Cardiac muscle cell (in vitro differentiated cells and primary cell): ENCODE results near the gene UNC80. TPM values are rescaled to one million over a fixed set of nuclear protein-coding genes. Genes with fewer than 3 reads are reported as not detected.
A peak's percentile ranks its signal among the peaks of the same experiment; 100 is the strongest.

ENCODE experiments used
- DNase-seq, 2 donors: peaks; one replicate each; pipeline versions ENCODE4 v3.0.0 to v3.0.0-alpha.2; 2010 to 2017; ENCODE audit warnings: low read depth in 1 of 2, low spot score in 1 of 2
- H3K27ac ChIP-seq: fragments of 200-600 bp; sonication (generic); 2 replicates; pipeline ENCODE4 v1.5.1; 2016
- H3K27me3 ChIP-seq: fragments of 200-600 bp; sonication (generic); 2 replicates; pipeline ENCODE4 v1.6.0; 2016; ENCODE audit warnings: control low read depth
- H3K36me3 ChIP-seq: fragments of 200-600 bp; sonication (generic); 2 replicates; pipeline ENCODE4 v1.5.1; 2016; ENCODE audit warnings: control low read depth
- H3K4me1 ChIP-seq: fragments of 200-600 bp; sonication (generic); 2 replicates; pipeline ENCODE4 v1.8.1; 2017; ENCODE audit warnings: low read depth, mild to moderate bottlenecking, mixed run types
- H3K4me3 ChIP-seq: fragments of 200-600 bp; sonication (generic); 2 replicates; pipeline ENCODE4 v1.5.1; 2016; ENCODE audit warnings: mild to moderate bottlenecking
- H3K9me3 ChIP-seq: fragments of 200-600 bp; sonication (generic); 2 replicates; pipeline ENCODE4 v1.5.1; 2017; ENCODE audit warnings: low read depth, mild to moderate bottlenecking, control low read depth
- polyA plus RNA-seq: library from polyadenylated mRNA; unstranded; fragments of >200 nt; fragmentation: Nextera tagmentation; extraction: Ambion mirVana; gene quantifications from 2 replicates; pipeline ENCODE4 v1.2.1, GENCODE V29; 2016
- total RNA-seq: library from RNA; depleted of rRNA; stranded (reverse); fragments of >200 nt; gene quantifications from 2 replicates; pipeline ENCODE4 v1.2.3, GENCODE V29; 2016
- TF ChIP-seq, protein P1 (sequence below): IDR thresholded peaks from 2 replicates; pipeline ENCODE4 v1.5.1; 2012; ENCODE audit warnings: low read depth, mild to moderate bottlenecking, low read length

The UNC80 gene
- total and polyA plus RNA-seq, 2 experiments from 2014 or later, result 0.39 to 0.54 TPM

DNA sequence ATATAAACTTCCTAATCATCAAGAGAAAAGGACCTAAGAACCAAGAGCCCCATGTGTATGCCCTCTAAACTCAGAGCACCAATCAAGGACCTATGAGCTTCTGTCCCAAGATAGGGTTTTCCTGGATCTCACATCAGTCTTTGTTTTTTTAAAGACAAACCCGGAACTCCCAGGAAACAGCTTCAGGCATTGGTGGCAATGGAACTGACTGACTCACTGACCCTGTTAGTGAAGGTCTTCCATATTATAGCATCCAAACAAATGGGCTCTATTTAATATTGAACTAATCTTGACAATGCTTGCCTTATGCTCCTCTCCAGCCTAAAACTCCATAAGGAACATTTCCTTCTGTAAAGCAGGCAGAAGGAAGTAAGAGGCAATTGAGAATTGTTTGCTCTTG, 167.3 kb downstream of the UNC80 start:
- Histone ChIP-seq H3K9me3 (no peaks in the 10 kb centered on the region), H3K4me3 (no peak overlapping the region), H3K36me3 (no peaks in the 10 kb centered on the region), H3K27me3 (no peaks in the 10 kb centered on the region), H3K4me1 (no peaks in the 10 kb centered on the region), H3K27ac (no peak overlapping the region)
- TF ChIP-seq, protein P1, sequence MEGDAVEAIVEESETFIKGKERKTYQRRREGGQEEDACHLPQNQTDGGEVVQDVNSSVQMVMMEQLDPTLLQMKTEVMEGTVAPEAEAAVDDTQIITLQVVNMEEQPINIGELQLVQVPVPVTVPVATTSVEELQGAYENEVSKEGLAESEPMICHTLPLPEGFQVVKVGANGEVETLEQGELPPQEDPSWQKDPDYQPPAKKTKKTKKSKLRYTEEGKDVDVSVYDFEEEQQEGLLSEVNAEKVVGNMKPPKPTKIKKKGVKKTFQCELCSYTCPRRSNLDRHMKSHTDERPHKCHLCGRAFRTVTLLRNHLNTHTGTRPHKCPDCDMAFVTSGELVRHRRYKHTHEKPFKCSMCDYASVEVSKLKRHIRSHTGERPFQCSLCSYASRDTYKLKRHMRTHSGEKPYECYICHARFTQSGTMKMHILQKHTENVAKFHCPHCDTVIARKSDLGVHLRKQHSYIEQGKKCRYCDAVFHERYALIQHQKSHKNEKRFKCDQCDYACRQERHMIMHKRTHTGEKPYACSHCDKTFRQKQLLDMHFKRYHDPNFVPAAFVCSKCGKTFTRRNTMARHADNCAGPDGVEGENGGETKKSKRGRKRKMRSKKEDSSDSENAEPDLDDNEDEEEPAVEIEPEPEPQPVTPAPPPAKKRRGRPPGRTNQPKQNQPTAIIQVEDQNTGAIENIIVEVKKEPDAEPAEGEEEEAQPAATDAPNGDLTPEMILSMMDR, result no peak
- DNase-seq, result no peak

DNA sequence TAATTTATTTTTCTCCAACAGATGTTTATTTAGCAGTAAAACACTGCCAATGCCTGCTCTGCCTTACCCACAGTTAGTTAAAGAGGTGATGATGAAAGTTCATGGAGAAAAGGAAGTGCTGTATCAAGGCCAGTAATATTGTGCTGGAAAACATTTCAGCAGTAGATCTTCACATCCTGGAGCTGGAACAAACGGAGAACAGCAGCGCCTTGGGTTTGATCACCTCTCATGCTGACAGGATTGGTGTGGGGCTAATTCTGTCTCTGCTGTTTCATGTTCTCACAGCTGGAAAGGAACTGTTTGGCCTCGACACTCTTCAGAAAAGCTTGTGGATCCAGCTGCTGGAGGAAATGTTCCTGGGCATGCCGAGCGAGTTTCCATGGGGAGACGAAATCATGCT, 169.3 kb downstream of the UNC80 start:
- TF ChIP-seq, protein P1, result no peak
- DNase-seq, result peak in 1 of 2 donors; percentile 13
- no peak overlapping the region for H3K27ac ChIP-seq
- H3K4me1 ChIP-seq, result no peaks in the 10 kb centered on the region
- H3K4me3 ChIP-seq, result no peak overlapping the region
- H3K9me3 ChIP-seq, result no peaks in the 10 kb centered on the region
- H3K27me3 ChIP-seq, result no peaks in the 10 kb centered on the region
- H3K36me3 ChIP-seq, result no peaks in the 10 kb centered on the region

DNA sequence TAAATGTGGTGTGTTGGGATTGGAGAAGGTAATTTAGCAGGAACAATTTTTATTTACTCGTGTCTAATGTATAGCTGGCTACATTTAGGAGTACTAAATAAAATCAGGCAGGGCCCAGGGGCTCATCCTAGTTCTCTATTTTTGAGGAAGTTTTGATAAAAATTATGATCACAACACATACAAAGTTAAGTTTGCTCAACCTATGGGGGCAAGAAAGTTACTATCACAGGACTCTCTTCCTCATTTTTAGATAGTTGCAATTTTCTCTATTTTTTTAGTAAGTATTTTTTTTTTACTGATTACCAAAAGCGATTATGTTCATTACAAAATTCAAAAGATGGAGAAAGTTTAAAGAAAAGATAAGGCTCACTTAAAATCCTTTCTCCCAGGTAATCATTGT, 170.8 kb downstream of the UNC80 start:
- TF ChIP-seq, protein P1, result no peak
- H3K27me3 ChIP-seq, result no peaks in the 10 kb centered on the region
- H3K27ac ChIP-seq, result no peak overlapping the region
- H3K4me3 ChIP-seq, result no peak overlapping the region
- no peaks in the 10 kb centered on the region for H3K36me3 ChIP-seq
- no peaks in the 10 kb centered on the region for H3K4me1 ChIP-seq
- no peaks in the 10 kb centered on the region for H3K9me3 ChIP-seq
- DNase-seq, result no peak

GRCh38 chr2:209942936-209943605, 171.4 kb downstream of the UNC80 start:
- TF ChIP-seq, protein P1, result no peak
- no peak overlapping the region for H3K4me3 ChIP-seq
- no peaks in the 10 kb centered on the region for H3K9me3 ChIP-seq
- no peaks in the 10 kb centered on the region for H3K36me3 ChIP-seq
- no peak overlapping the region for H3K27ac ChIP-seq
- H3K4me1 ChIP-seq, result no peaks in the 10 kb centered on the region
- H3K27me3 ChIP-seq, result no peaks in the 10 kb centered on the region
- DNase-seq, result peak in 1 of 2 donors; percentile 19

- Histone ChIP-seq H3K9me3 (no peaks in the 10 kb centered on the region), H3K36me3 (no peaks in the 10 kb centered on the region), H3K27ac (no peak overlapping the region), H3K27me3 (no peaks in the 10 kb centered on the region), H3K4me1 (no peaks in the 10 kb centered on the region), H3K4me3 (no peak overlapping the region)
- DNase-seq, result no peak
- TF ChIP-seq, protein P1, result no peak
Measured at GRCh38 chr2:209943776-209944175, 172.1 kb downstream of the UNC80 start.
